ENCODE data around the gene OR6J1. TPM values are rescaled to one million over a fixed set of nuclear protein-coding genes. Genes with fewer than 3 reads are reported as not detected.

OR6J1 gene
- polyA plus RNA-seq, 2 of the 4 experiments (the other 2 are of a cell fraction): not detected

GRCh38 chr14:22630486-22630885 lies 13.7 kb downstream of the OR6J1 start:
- DNase-seq (ENCODE audit: low read depth in 1 of 2, low spot score in 1 of 2): no peak
- H3K9me3 ChIP-seq: no peaks in the 10 kb centered on the region
- no peak for ATAC-seq
- H3K4me2 ChIP-seq: no peak overlapping the region
- 54% methylated on average over 2 of the region's 2 CpGs for WGBS (ENCODE audit: missing lambda C conversion rate)
- CTCF ChIA-PET: interaction anchor here (0.6 to 1.7 kb wide), 3 partner anchors 61 to 89 kb away, joined by 3 to 5 read pairs (median 3); no protein-coding TSS in a partner anchor
- H3K4me1 ChIP-seq: no peaks in the 10 kb centered on the region
- no peak overlapping the region for H3K27ac ChIP-seq
- POLR2A ChIA-PET: no interaction called here
- TF ChIP-seq PHF8 (IDR thresholded peaks at IDR 0.05; ENCODE audit: borderline replicate concordance, low read depth) (no peak), RFX5 (IDR thresholded peaks at IDR 0.05) (no peak), CBX8 (IDR thresholded peaks at IDR 0.05) (no peak), HOXB5 (CRISPR knock-in tag; IDR thresholded peaks at IDR 0.05) (no peak), HMGXB4 (CRISPR knock-in tag; IDR thresholded peaks at IDR 0.05; ENCODE audit: borderline replicate concordance) (no peak), MYC (IDR thresholded peaks at IDR 0.05; ENCODE audit: borderline replicate concordance, low read length) (no peak), NPAS2 (CRISPR knock-in tag; IDR thresholded peaks at IDR 0.05; ENCODE audit: borderline replicate concordance) (no peak), USF2 (IDR thresholded peaks at IDR 0.05) (no peak), EHF (CRISPR knock-in tag; IDR thresholded peaks at IDR 0.05) (no peak), POLR2A (IDR thresholded peaks at IDR 0.05; ENCODE audit: low read length) (no peak), HOXA7 (CRISPR knock-in tag; IDR thresholded peaks at IDR 0.05) (no peak), SMC3 (IDR thresholded peaks at IDR 0.05) (no peak), SREBF2 (IDR thresholded peaks at IDR 0.05) (no peak), MAZ (IDR thresholded peaks at IDR 0.05; ENCODE audit: borderline replicate concordance, low read depth, low read length) (no peak), RNF2 (IDR thresholded peaks at IDR 0.05; ENCODE audit: borderline replicate concordance, low read depth) (no peak), RARB (CRISPR knock-in tag; IDR thresholded peaks at IDR 0.05) (no peak), KDM1A (IDR thresholded peaks at IDR 0.05; ENCODE audit: low read depth) (no peak)
- no peak overlapping the region for H3K4me3 ChIP-seq
- FAIRE-seq: no peak

GRCh38 chr14:22630066-22630465 lies 14.1 kb downstream of the OR6J1 start:
- no peaks in the 10 kb centered on the region for H3K9me3 ChIP-seq
- no peak for FAIRE-seq
- no peak overlapping the region for H3K27ac ChIP-seq
- POLR2A ChIA-PET: no interaction called here
- no peak overlapping the region for H3K4me3 ChIP-seq
- peak in 1 of 2 experiments; percentile 43; a peak in 1 of 6 replicates for ATAC-seq
- H3K4me2 ChIP-seq: no peak overlapping the region
- 78% methylated on average over 3 of the region's 3 CpGs for WGBS (ENCODE audit: missing lambda C conversion rate)
- TF ChIP-seq CHD4 (IDR thresholded peaks at IDR 0.05; ENCODE audit: borderline replicate concordance): no peak
- no peak for TF ChIP-seq CBX2 (IDR thresholded peaks at IDR 0.05; ENCODE audit: borderline replicate concordance, low read depth)
- TF ChIP-seq POLR2A (IDR thresholded peaks at IDR 0.05; ENCODE audit: low read length): no peak
- TF ChIP-seq RARB (CRISPR knock-in tag; IDR thresholded peaks at IDR 0.05): no peak
- TF ChIP-seq USF2 (IDR thresholded peaks at IDR 0.05): no peak
- TF ChIP-seq KDM1A (IDR thresholded peaks at IDR 0.05; ENCODE audit: low read depth): no peak
- TF ChIP-seq MAX (IDR thresholded peaks at IDR 0.05): no peak
- TF ChIP-seq RAD21 (conservative IDR thresholded peaks at IDR 0.05 in 1 of 2, IDR thresholded peaks at IDR 0.05 in 1 of 2): no peak
- no peak for TF ChIP-seq RNF2 (IDR thresholded peaks at IDR 0.05; ENCODE audit: borderline replicate concordance, low read depth)
- TF ChIP-seq KDM5A (IDR thresholded peaks at IDR 0.05): no peak
- no peak for TF ChIP-seq RFX5 (IDR thresholded peaks at IDR 0.05)
- TF ChIP-seq RCOR1 (IDR thresholded peaks at IDR 0.05; ENCODE audit: low read depth, low read length): no peak
- no peak for TF ChIP-seq TFCP2L1 (CRISPR knock-in tag; IDR thresholded peaks at IDR 0.05)
- TF ChIP-seq REST (IDR thresholded peaks at IDR 0.05): no peak
- TF ChIP-seq CBX8 (IDR thresholded peaks at IDR 0.05): no peak
- TF ChIP-seq ATOH8 (CRISPR knock-in tag; IDR thresholded peaks at IDR 0.05; ENCODE audit: low read depth): no peak
- no peak for TF ChIP-seq HOXB13 (CRISPR knock-in tag; IDR thresholded peaks at IDR 0.05; ENCODE audit: low read depth)
- DNase-seq (ENCODE audit: low read depth in 1 of 2, low spot score in 1 of 2): no peak
- H3K4me1 ChIP-seq: no peaks in the 10 kb centered on the region
- CTCF ChIA-PET: interaction anchor here (0.7 to 1.7 kb wide), 3 partner anchors 10 to 74 kb away, joined by 3 to 5 read pairs (median 3); no protein-coding TSS in a partner anchor
